Subcutaneous abdominal adipose tissue (tissue), 5 donors: ENCODE results near the gene FIBP.

Source experiments
- H3K27ac ChIP-seq: one replicate; pipeline ENCODE4 v1.7.0; 2013; ENCODE audit warnings: low read depth, mild to moderate bottlenecking, inconsistent platforms, low read length, moderate library complexity
- H3K27me3 ChIP-seq, 5 donors: one replicate each; pipeline ENCODE4 v1.7.0; 2013; ENCODE audit warnings: low read length in 5 of 5, inconsistent platforms in 1 of 5; ENCODE audit not compliant: control insufficient read depth in 5 of 5, insufficient read depth in 4 of 5
- H3K36me3 ChIP-seq, 5 donors: one replicate each; pipeline ENCODE4 v1.7.0; 2013; ENCODE audit warnings: low read length in 5 of 5; ENCODE audit not compliant: control insufficient read depth in 5 of 5, insufficient read depth in 5 of 5
- H3K4me1 ChIP-seq, 5 donors: one replicate each; pipeline ENCODE4 v1.7.0; 2013; ENCODE audit warnings: low read length in 5 of 5, mild to moderate bottlenecking in 3 of 5, moderate library complexity in 1 of 5; ENCODE audit not compliant: control insufficient read depth in 5 of 5, insufficient read depth in 5 of 5
- H3K4me3 ChIP-seq, 5 donors: one replicate each; pipeline ENCODE4 v1.7.0; 2013; ENCODE audit warnings: low read length in 5 of 5, low read depth in 1 of 5
- H3K9ac ChIP-seq, 5 donors: one replicate each; pipeline ENCODE4 v1.7.0; 2013; ENCODE audit warnings: low read length in 5 of 5, mild to moderate bottlenecking in 4 of 5, moderate library complexity in 3 of 5
- H3K9me3 ChIP-seq, 5 donors: one replicate each; pipeline ENCODE4 v1.7.0; 2013; ENCODE audit warnings: low read length in 5 of 5; ENCODE audit not compliant: control insufficient read depth in 5 of 5
- donor health status: healthy.
- donor health status: healthy.
- donor health status: healthy.
- donor health status: healthy.
- donor health status: healthy.

FIBP gene

GRCh38 chr11:65915821-65916251, 27.6 kb upstream of the FIBP start:
- H3K36me3 ChIP-seq: peaks cover 0 to 7% (median 6%) of the 10 kb centered on the region in 5 donors
- peak overlapping the region in 3 of 5 donors; percentile 19 to 31 (median 30) for H3K4me3 ChIP-seq
- H3K27ac ChIP-seq: peak overlapping the region; percentile 86
- peaks cover 36 to 69% (median 65%) of the 10 kb centered on the region in 5 donors for H3K4me1 ChIP-seq
- peak overlapping the region; percentile 26 to 100 (median 51) for H3K9ac ChIP-seq
- no peaks in the 10 kb centered on the region for H3K9me3 ChIP-seq
- H3K27me3 ChIP-seq: peaks cover 0 to 5% (median 0%) of the 10 kb centered on the region in 5 donors

DNA sequence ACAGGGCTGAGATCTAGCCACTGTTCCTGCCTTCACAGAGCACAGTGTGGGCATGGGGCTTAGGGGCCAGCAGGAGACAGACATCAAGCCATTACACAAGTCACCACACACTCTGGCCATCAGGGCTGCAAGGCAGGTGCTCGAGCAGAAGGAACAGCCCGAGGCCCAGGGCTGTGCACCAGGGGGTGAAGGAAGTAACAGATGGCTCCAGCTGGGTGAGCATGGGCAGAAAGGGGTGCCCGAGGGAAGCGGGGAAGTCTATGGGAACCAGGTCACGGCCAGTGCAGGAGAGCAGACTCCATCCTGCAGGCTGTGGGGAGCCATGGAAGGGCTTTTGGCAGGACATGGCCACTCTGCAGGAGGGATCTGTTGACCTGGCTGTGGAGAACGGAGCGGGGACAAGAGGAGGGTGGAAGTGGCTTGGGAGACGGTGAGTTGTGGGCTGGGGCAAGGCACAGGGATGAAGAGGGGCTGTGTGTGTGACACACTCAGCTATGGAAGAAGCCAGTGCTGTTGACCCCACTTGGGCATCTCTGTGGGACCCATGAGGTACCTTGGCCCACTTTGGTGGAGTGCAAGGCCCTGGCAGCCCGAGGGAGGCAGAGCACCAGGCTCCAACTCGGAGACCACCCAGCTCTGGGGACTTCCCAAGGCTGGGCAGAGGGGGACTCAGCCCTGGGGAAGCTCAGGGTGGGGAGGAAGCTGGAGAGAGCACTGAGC, 27.0 kb upstream of the FIBP start:
- Histone ChIP-seq H3K36me3 (peaks cover 0 to 7% (median 6%) of the 10 kb centered on the region in 5 donors), H3K4me3 (peak overlapping the region in 2 of 5 donors; percentile 19 to 31), H3K27me3 (peaks cover 0 to 5% (median 1%) of the 10 kb centered on the region in 5 donors), H3K4me1 (peaks cover 32 to 63% (median 59%) of the 10 kb centered on the region in 5 donors), H3K27ac (peak overlapping the region; percentile 86), H3K9ac (peak overlapping the region in 3 of 5 donors; percentile 26 to 100 (median 51)), H3K9me3 (no peaks in the 10 kb centered on the region)

DNA sequence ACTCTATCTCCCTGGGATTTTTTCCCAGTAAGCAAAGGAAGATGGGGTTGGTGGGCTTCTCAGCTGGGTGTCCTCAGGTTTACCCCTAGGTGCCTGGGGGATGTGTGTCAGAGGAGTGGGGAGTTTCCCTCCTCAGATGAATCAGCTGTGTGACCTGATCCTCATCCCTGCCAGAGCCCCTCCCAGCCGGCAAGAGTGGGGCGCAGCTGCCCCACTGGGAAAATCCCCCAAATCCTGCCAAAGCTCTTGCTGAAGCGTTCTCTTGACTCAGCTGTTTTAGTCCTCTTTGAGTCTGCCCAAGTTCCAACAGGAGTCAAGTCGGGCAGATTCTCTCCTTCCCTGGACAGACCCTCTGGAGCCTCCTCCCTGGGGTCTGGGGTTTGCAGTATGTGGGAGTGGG, 24.6 kb upstream of the FIBP start:
- no peak overlapping the region for H3K27ac ChIP-seq

DNA sequence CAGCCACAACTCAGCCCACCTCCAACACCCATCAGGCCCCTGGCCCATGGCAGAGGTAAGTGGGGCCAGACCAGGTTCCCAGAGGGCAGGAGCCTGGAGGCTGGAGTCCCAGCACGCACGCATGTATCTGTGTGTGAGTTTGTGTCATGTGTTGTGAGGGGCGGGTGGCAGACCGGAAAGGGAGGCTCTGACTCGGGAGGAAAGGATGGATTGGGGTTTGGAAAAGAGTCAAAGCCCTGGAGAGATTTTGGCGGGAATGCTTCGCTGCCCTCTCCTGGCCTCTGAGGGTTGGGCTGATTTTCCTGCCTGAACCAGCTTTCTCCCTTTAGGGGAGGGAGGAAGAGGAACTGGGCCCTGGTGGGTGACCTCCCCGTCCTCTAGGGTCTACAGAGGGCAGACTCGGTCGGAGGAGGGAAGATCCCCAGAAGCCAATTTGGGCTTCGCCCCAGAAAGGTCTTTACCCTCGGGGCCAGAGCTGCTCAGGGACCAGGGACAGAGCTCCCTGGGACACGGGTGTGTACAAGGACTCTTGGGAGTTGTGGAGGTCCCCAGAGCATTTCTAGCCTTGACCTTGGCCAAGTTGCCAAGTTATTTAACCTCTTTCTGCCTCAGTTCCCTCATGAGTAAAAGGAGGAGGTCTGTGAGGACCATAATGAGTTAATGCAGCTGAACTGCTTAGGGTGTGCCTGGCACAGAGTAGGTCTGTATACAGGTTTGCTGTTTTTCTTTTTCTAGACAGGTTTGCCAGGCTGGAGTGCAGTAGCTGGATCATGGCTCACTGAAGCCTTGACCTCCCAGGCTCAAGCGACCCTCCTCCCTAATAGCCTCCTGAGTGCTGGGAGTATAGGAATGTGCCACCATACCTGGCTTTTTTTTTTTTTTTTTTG, 23.7 kb upstream of the FIBP start:
- Histone ChIP-seq H3K27ac (peak overlapping the region; percentile 18), H3K4me1 (peaks cover 25 to 41% (median 37%) of the 10 kb centered on the region in 5 donors), H3K36me3 (peaks cover 0 to 2% (median under 1%) of the 10 kb centered on the region in 5 donors), H3K27me3 (peaks cover 0 to 8% (median 6%) of the 10 kb centered on the region in 5 donors), H3K9me3 (no peaks in the 10 kb centered on the region), H3K9ac (peak overlapping the region in 3 of 5 donors; percentile 6 to 45 (median 14)), H3K4me3 (no peak overlapping the region)

More for the DNA sequence above, 24.6 kb upstream of the FIBP start:
- peaks cover 0 to 7% (median 6%) of the 10 kb centered on the region in 5 donors for H3K36me3 ChIP-seq
- peaks cover 0 to 8% (median 6%) of the 10 kb centered on the region in 5 donors for H3K27me3 ChIP-seq
- no peaks in the 10 kb centered on the region for H3K9me3 ChIP-seq
- peaks cover 28 to 50% (median 46%) of the 10 kb centered on the region in 5 donors for H3K4me1 ChIP-seq
- no peak overlapping the region for H3K9ac ChIP-seq
- H3K4me3 ChIP-seq: no peak overlapping the region

DNA sequence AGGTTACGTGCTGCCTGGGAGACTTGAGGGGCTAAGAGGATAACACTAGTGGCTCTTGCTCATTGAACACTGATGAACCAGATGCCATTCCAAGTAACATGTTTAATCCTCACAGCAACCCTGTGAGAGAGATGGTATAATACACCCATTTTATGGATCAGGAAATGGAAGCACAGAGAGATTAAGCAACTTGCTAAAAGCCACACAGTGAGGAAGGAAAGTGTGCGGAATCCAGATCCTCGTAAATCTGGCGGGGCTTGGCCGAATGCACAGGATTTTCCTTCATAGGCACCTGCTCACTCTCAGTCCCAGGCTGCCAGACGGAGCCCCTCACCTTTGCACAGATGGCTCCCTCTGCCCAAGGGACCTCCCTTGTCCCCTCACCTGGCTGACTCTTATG, 19.6 kb upstream of the FIBP start:
- Histone ChIP-seq H3K4me3 (no peak overlapping the region), H3K9ac (no peak overlapping the region), H3K4me1 (peaks cover 7 to 13% (median 12%) of the 10 kb centered on the region in 5 donors), H3K9me3 (no peaks in the 10 kb centered on the region), H3K27me3 (peaks cover 0 to 8% (median 6%) of the 10 kb centered on the region in 5 donors), H3K27ac (no peak overlapping the region), H3K36me3 (no peaks in the 10 kb centered on the region)

- Histone ChIP-seq H3K36me3 (no peaks in the 10 kb centered on the region), H3K9ac (no peak overlapping the region), H3K27ac (no peak overlapping the region), H3K9me3 (no peaks in the 10 kb centered on the region), H3K4me1 (peaks cover 0 to 6% (median 5%) of the 10 kb centered on the region in 5 donors), H3K27me3 (peaks cover 0 to 6% (median 4%) of the 10 kb centered on the region in 5 donors), H3K4me3 (no peak overlapping the region)
Observed at GRCh38 chr11:65906602-65907001, 18.3 kb upstream of the FIBP start.

- no peak overlapping the region for H3K9ac ChIP-seq
- peaks cover 0 to 19% (median 13%) of the 10 kb centered on the region in 5 donors for H3K4me1 ChIP-seq
- H3K4me3 ChIP-seq: no peak overlapping the region
- H3K36me3 ChIP-seq: no peaks in the 10 kb centered on the region
- peaks cover 0 to 2% (median 0%) of the 10 kb centered on the region in 5 donors for H3K27me3 ChIP-seq
- H3K9me3 ChIP-seq: no peaks in the 10 kb centered on the region
- H3K27ac ChIP-seq: no peak overlapping the region
Observed at GRCh38 chr11:65903715-65904114, 15.4 kb upstream of the FIBP start.

DNA sequence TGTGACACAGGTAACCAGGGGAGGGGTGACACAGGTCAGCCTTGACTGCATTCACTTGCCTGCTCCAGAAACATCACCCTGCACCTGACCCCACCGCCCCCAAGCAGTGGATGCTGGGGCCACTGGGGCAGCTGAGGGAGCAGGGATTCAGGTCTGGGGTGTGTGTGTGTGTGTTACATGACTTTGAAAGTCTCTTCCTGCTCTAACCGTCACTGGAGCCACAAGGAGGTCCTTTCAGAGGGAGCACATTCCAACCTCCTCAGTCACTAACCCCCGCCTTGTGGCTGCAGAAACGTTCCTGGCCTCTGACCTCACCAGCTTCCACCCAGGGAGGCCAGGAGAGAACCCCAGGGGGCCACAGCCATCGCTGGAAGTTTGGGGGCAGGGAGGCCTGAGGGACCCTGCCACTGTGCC, 14.8 kb upstream of the FIBP start:
- Histone ChIP-seq H3K27ac (no peak overlapping the region), H3K9me3 (no peaks in the 10 kb centered on the region)

DNA sequence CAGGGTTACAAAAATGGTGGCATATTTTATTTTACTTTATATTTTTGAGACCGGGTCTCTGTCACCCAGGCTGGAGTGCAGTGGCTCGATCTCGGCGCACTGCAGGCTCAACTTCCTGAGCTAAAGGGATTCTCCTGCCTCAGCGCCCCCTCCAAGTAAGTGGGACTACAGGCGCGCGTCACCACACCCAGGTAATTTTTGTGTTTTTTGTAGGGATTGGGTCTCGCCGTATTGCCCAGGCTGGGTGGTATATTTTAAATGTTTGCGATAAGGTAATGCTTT, 12.6 kb upstream of the FIBP start:
- Histone ChIP-seq H3K36me3 (no peaks in the 10 kb centered on the region), H3K9me3 (no peaks in the 10 kb centered on the region), H3K4me1 (peaks cover 0 to 21% (median 14%) of the 10 kb centered on the region in 5 donors), H3K27ac (no peak overlapping the region), H3K27me3 (peaks cover 0 to 2% (median 0%) of the 10 kb centered on the region in 5 donors), H3K9ac (no peak overlapping the region), H3K4me3 (peak overlapping the region in 4 of 5 donors; percentile 51 to 82 (median 80))

More for the DNA sequence above, 14.8 kb upstream of the FIBP start:
- H3K9ac ChIP-seq: no peak overlapping the region
- H3K4me3 ChIP-seq: no peak overlapping the region
- H3K36me3 ChIP-seq: no peaks in the 10 kb centered on the region
- peaks cover 0 to 2% (median 0%) of the 10 kb centered on the region in 5 donors for H3K27me3 ChIP-seq
- H3K4me1 ChIP-seq: peaks cover 0 to 21% (median 14%) of the 10 kb centered on the region in 5 donors
